Stimulated activated CD4-positive, alpha-beta T cell treated with anti-CD3 and anti-CD28 coated beads, Interleukin-1b, Interleukin-23, amount 100 ng/mL, for 24 hours (primary cell): ENCODE data around the gene LAMTOR1.

Source experiments
- DNase-seq, 4 experiments: peaks; one replicate each; pipeline ENCODE4 v3.0.0-alpha.2; 2020; ENCODE audit warnings: low read depth in 4 of 4, low spot score in 1 of 4

The LAMTOR1 gene

DNA sequence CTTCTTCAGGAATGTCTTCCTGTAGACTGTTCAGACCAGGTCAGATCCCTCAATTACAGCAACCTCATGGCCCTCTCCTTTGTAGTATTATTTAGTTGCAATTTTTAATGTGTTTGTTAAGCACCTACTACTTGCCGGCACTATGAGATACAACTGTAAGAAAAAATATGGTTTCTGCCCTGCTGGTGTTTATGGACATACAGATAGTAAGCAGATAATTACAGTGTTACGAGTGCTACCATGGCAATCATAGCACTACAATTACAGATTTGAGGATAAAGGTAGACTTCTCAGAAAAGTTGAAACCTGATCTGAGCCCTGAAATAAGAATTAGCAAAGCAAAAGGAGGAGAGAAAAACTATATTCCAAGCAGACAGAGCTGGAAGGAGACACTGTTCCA is 19.7 kb downstream of the LAMTOR1 start:
- no peak for DNase-seq

DNA sequence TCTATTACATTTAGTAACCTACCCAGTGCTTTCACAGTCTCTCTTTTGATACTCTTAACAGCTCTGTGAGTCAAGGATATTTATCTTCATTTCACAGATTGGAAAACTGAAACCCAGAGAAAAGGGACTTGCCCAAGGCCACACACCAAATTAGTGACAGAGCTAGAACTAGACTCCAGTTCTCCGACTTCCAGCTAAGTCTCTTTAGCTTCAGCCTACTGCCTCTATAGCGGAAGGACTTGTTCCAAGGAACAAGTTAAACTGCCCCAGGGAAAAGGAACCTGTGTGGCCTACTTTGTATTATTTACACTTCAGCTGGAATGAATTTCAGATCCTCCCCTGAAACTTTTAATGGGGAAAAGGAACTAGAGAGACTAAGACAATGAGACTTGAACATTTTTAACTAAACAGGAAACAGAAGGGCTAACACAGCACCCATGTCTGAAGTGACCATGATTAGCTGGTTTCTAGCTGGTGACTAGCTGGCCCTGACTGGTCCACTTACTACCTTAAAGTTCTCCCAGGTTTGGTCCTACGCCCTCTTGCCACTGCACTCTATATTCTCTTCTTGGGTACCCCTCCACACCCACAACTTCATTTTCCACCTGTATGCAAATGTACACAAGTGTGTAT is 21.2 kb downstream of the LAMTOR1 start:
- DNase-seq = no peak

GRCh38 chr11:72081184-72081644 is 21.9 kb downstream of the LAMTOR1 start:
- DNase-seq = no peak

DNA sequence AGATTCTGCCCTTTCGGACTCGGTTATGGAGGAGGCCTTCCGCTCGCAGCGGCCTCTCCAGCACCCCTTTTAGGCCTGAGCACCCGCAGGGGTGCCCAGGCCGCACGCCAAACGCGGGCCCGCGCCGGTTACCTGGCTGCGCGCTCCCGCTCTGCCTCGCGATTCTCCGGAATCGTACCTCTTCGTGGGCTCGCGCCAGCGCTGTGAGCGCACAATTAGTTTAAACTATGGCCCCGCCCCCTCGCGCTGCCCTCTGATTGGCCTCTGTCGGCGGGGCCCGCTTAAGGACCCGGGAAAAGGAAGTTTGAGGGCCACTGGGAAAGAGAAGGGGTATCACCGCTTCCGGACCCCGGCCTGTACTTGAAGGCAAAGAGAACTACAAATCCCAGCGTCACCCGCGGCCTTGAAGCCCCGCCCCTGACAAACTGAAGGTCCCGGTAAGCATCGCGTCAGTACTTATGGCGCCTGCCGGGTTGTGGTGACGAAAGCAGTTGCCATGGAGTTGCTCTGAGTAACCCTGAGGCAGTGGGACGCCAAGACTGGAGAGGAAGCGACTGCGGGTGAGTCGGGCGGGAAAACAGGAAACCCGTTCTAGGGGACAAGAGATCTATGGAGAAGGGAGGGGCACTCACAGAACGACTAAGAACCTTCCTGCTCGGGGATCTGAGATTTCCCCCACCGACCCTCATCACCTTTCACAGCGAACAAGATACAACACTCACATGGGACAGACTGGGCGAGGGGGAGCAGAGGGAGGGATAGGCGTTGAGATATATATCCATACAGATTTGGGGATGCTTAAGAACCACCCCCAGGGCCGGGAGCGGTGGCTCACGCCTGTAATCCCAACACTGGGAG is 22.5 kb downstream of the LAMTOR1 start, which contains the start of the genes LRRC51 and NUMA1:
Gene LRRC51 (plus strand): TSS at position 525 of the 858 bp plus-strand sequence. CDS start 8,234 bp downstream, outside the sequence.
Gene NUMA1 (minus strand): TSS at position 217 of the 858 bp plus-strand sequence. CDS start 44,599 bp downstream, outside the sequence.
- DNase-seq = peak; percentile 93 to 99 (median 96)

- no peak for DNase-seq
These were observed 23.2 kb downstream of the LAMTOR1 start for GRCh38 chr11:72079819-72080325.

DNA sequence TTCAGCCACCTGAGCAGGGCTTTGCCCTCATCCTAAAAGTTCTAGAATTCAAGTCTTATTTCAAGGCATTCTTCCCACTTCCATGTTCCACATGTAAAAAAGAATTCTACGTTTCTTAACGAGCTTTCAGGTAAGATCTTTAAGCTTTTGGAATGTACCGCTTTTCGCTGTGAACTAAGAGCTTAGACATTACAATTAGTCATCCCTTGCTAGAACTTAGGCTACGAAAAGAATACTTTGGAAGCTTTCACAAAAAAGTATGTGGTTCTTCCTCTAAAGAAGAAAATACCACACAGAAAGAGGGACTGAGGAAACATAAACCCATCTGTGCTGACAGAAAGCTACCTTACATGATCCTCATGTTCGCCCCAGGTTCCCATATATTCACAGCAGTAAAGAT is 24.6 kb downstream of the LAMTOR1 start:
- no peak for DNase-seq

- no peak for DNase-seq
These were observed 27.3 kb downstream of the LAMTOR1 start for GRCh38 chr11:72075756-72076155.

- DNase-seq = no peak
These were observed 28.0 kb downstream of the LAMTOR1 start for GRCh38 chr11:72075109-72075508.

DNA sequence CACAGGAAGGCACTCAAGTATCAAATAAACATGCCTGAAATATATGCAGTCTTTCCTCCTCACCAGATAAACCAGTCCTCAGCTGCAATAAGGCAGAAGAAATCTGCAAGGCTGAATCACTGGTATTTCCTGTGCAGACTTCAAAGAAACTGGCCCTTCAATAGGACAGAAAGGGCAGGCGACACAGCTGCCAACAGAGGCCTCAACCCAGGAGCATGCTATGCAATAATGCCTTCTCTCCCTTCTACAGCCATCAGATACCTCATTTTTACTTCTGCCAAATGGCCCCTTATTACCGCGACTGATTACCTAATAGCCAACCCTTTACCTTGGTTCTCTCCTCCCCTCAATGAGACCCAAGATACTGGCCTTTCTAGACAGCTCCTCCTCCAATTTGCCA is 30.7 kb downstream of the LAMTOR1 start:
- DNase-seq = no peak

GRCh38 chr11:72070491-72070890 is 32.6 kb downstream of the LAMTOR1 start:
- no peak for DNase-seq

- DNase-seq = no peak
These were observed 33.3 kb downstream of the LAMTOR1 start for GRCh38 chr11:72069787-72070251.

GRCh38 chr11:72069200-72069599 is 33.9 kb downstream of the LAMTOR1 start:
- DNase-seq = no peak

GRCh38 chr11:72067676-72068075 is 35.4 kb downstream of the LAMTOR1 start:
- no peak for DNase-seq

DNA sequence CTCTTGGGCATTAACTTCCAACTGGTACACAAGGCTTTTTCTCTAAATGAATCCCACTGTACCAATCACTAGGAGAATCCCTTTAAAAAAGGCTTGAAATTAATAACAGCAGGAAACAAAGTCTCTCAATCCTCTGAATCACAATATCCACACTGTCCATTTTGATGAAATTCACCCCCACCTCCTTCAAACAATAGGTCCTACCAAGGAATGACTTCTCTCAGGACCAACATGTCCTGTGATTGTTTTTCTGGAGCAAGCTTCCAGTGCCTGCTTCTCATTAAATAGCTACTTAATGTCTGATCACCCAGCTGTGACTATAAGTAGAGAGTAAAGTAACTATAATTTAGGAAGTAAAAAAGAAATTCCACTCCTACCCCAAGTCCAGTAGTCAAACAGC is 35.8 kb downstream of the LAMTOR1 start:
- DNase-seq = no peak

DNA sequence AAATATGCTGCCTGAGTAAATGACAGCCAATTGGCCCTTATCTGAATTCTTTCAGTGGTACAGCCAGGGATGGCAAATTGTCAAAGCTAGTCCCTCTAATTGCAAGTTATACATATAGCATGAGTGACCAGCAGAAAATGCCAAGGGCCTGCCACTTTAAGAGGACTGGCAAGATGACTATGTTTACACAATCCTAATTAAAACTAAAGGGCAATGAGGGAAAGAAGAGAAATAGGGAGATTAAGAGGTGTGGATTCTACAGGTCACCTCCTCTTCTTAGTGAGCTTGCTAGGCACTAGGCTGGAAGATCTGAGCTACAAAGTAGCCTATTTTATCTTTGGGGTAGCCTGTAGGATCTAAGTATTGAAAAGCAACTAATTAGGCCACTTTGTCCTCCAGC is 36.2 kb downstream of the LAMTOR1 start:
- DNase-seq = no peak

GRCh38 chr11:72061739-72062396 is 41.2 kb downstream of the LAMTOR1 start:
- no peak for DNase-seq

- no peak for DNase-seq
These were observed 44.6 kb downstream of the LAMTOR1 start for GRCh38 chr11:72058416-72059034.

DNA sequence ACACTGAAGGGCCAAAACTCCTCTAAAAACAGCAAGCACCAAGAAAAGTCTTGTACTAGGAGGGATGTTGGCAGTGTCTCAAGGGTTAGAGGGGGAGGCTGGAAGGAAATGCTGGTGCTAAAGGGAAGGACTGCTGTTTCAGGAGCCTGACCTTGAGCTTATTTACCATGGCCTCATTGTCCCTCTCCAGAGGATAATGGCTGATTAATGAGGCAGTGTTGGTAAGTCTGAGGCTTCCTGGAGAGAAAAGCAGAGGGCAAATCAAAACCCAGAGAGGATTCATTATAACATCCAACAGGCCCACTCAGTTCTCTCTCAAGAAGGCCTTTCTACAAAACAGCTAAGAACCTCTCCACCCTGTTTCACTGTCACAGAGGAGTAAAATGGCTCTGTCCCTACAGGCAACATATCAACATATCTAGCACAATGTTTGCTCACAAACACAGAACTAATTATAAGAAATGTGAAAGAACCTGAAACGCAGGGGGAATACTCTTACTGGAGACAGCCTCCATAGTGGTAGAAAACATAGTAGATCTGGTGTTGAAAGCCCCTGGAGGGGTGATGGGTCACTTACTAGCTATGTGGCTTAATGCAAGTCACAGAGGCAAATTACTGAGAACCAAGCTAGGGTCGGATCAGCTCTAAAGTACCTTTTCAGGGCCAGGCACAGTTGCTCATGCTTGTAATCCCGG is 54.2 kb downstream of the LAMTOR1 start:
- DNase-seq = no peak
